Transverse colon (tissue), 4 donors: Measurements from ENCODE around the gene MRPL9. TPM values are rescaled to one million over a fixed set of nuclear protein-coding genes. Genes with fewer than 3 reads are reported as not detected.

ENCODE experiments used
- DNase-seq: peaks from one replicate; pipeline ENCODE4 v3.0.0-alpha.2; 2019
- H3K27ac ChIP-seq, 4 donors: fragments of 200-600 bp; sonication (generic); 2 replicates each; pipeline ENCODE4 v1.5.1; 2016 to 2018; ENCODE audit warnings: inconsistent platforms in 4 of 4
- H3K27me3 ChIP-seq: fragments of 200-600 bp; sonication (generic); 2 replicates; pipeline ENCODE4 v1.5.1; 2017; ENCODE audit warnings: inconsistent platforms
- H3K36me3 ChIP-seq, 4 donors: fragments of 200-600 bp; sonication (generic); 2 replicates each; pipeline ENCODE4 v1.5.1; 2017 to 2019; ENCODE audit warnings: inconsistent platforms in 4 of 4
- H3K4me1 ChIP-seq, 4 donors: fragments of 200-600 bp; sonication (generic); 2 replicates each; pipeline ENCODE4 v1.5.1; 2017 to 2020; ENCODE audit warnings: inconsistent platforms in 4 of 4
- H3K4me3 ChIP-seq, 4 donors: fragments of 200-600 bp; sonication (generic); 1 replicate in 1 of 4; 2 replicates in 3 of 4; pipeline versions ENCODE4 v1.5.1 to v1.6.1; 2017 to 2019; ENCODE audit warnings: inconsistent platforms in 4 of 4
- H3K9me3 ChIP-seq, 2 donors: fragments of 200-600 bp; sonication (generic); 2 replicates each; pipeline ENCODE4 v1.5.1; 2017 to 2019; ENCODE audit warnings: inconsistent platforms in 2 of 2
- EP300 ChIP-seq: sonication (generic); formaldehyde crosslinking; IDR thresholded peaks from one replicate; pipeline ENCODE4 v1.6.1; 2017; ENCODE audit warnings: antibody characterized with exemption, low read depth
- POLR2A ChIP-seq: fragments of 450-650 bp; IDR thresholded peaks from one replicate; pipeline ENCODE4 v1.6.1; 2016; ENCODE audit warnings: antibody characterized with exemption, mild to moderate bottlenecking, moderate library complexity
- POLR2AphosphoS5 ChIP-seq, 3 donors: sonication (generic); formaldehyde crosslinking; IDR thresholded peaks; one replicate each; pipeline ENCODE4 v1.6.1; 2016; ENCODE audit warnings: antibody characterized with exemption in 3 of 3
- WGBS, 2 donors: methylation state at CpG; one replicate each; pipeline ENCODE4 v1.1.5; 2018; ENCODE audit warnings: low coverage in 1 of 2; 5-methylcytosine and 5-hydroxymethylcytosine counted together
- in situ Hi-C, 4 donors: fragments of 200-750 bp; cut with MboI; loops; one replicate each; pipeline versions ENCODE4 v1.15.0 to v1.15.1; 2017; ENCODE audit warnings: low sequenced_read_pairs in 3 of 4, low pct_ligation_motif_present in 1 of 4, low pct_unique_long_range_greater_than_20kb in 1 of 4
- intact Hi-C: fragments of 100-400 bp; cut with DNase I; formaldehyde crosslinking; loops from one replicate; pipeline ENCODE4 v1.15.1; 2023; ENCODE audit warnings: low total_unique reads
- total RNA-seq, 4 donors: library from RNA; depleted of rRNA; stranded (reverse); fragments of >200 nt; gene quantifications; one replicate each; pipeline ENCODE4 v1.1.0, GENCODE V29; 2016
- TF ChIP-seq, protein P1 (sequence below), 5 experiments: fragments of 200-600 bp in 3 of 5; fragments of 450-650 bp in 2 of 5; sonication (generic) in 3 of 5; IDR thresholded peaks; 1 replicate in 2 of 5; 2 replicates in 3 of 5; pipeline ENCODE4 v1.5.1; 2016 to 2017; ENCODE audit warnings: antibody characterized with exemption in 5 of 5, inconsistent platforms in 3 of 5, mild to moderate bottlenecking in 2 of 5, moderate library complexity in 1 of 5

MRPL9 gene
- total RNA-seq, 4 donors from 2014 or later = 20.2 to 138 (median 40.1) TPM

DNA sequence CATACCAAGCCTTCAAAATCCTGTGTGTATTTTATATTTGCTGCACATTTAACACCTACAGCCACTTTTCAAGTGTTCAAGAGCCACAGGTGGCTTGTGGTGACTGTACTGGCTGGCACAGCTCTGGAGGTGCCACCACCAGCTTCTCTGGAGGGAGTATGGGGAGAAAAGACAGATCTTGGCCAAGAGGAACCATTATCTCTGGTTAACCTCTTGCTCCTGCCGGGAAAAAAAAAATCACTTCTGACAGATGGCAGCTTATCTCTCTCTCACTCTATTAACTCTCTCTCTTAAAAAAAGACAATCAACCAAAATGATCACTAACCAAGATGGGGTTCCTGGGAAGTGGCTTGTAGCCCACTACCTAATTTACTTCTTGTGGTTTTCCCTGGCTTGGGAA, 43.2 kb downstream of the MRPL9 start:
- H3K4me3 ChIP-seq = peak overlapping the region in 3 of 4 donors; percentile 37 to 59 (median 39)

DNA sequence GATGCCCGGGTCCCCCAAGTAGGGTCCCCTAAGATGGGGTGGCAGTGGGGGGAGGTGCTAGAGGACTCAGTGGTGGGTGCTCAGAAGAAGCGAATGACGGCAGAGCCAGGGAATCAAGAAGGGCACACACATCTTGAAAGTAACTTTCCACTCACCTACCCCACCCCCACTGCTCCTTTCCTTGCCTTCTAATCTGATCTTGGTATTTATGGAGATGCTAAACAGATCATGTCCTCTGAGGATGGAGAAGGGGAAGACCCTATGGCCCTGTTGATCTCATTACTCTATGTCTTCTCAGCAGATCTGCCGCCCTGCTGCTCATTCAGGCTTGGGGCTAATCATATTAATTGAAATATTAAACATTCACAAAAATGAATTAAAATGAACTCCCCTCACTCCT, 44.6 kb downstream of the MRPL9 start:
- WGBS, 2 donors = 90% methylated on average over 4 of the region's 4 CpGs; no CpG with 5 or more reads in 1 of the 2 donors
- no peak overlapping the region for H3K27ac ChIP-seq
- in situ Hi-C loops = no loop called here
- no peaks in the 10 kb centered on the region for H3K36me3 ChIP-seq
- H3K9me3 ChIP-seq = no peaks in the 10 kb centered on the region
- peaks cover 5 to 42% (median 26%) of the 10 kb centered on the region in 4 donors for H3K4me1 ChIP-seq
- no peak for TF ChIP-seq POLR2A
- TF ChIP-seq, protein P1, sequence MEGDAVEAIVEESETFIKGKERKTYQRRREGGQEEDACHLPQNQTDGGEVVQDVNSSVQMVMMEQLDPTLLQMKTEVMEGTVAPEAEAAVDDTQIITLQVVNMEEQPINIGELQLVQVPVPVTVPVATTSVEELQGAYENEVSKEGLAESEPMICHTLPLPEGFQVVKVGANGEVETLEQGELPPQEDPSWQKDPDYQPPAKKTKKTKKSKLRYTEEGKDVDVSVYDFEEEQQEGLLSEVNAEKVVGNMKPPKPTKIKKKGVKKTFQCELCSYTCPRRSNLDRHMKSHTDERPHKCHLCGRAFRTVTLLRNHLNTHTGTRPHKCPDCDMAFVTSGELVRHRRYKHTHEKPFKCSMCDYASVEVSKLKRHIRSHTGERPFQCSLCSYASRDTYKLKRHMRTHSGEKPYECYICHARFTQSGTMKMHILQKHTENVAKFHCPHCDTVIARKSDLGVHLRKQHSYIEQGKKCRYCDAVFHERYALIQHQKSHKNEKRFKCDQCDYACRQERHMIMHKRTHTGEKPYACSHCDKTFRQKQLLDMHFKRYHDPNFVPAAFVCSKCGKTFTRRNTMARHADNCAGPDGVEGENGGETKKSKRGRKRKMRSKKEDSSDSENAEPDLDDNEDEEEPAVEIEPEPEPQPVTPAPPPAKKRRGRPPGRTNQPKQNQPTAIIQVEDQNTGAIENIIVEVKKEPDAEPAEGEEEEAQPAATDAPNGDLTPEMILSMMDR (IDR thresholded peaks at IDR 0.05) = no peak
- no peak for TF ChIP-seq EP300
- no peak for TF ChIP-seq POLR2AphosphoS5 (IDR thresholded peaks at IDR 0.05)
- H3K27me3 ChIP-seq = peaks cover 19% of the 10 kb centered on the region
- DNase-seq = no peak
- intact Hi-C loops = no loop called here
- H3K4me3 ChIP-seq = no peak overlapping the region

More for the DNA sequence above, 43.2 kb downstream of the MRPL9 start:
- peaks cover 19% of the 10 kb centered on the region for H3K27me3 ChIP-seq
- TF ChIP-seq, protein P1 (IDR thresholded peaks at IDR 0.05) = no peak
- H3K9me3 ChIP-seq = no peaks in the 10 kb centered on the region
- in situ Hi-C loops = no loop called here
- 32 to 55% methylated on average over 1 of the region's 1 CpG for WGBS, 2 donors
- no peak for DNase-seq
- H3K27ac ChIP-seq = peak overlapping the region; percentile 72 to 83 (median 77)
- H3K36me3 ChIP-seq = no peaks in the 10 kb centered on the region
- intact Hi-C loops = no loop called here
- peaks cover 5 to 49% (median 26%) of the 10 kb centered on the region in 4 donors for H3K4me1 ChIP-seq

DNA sequence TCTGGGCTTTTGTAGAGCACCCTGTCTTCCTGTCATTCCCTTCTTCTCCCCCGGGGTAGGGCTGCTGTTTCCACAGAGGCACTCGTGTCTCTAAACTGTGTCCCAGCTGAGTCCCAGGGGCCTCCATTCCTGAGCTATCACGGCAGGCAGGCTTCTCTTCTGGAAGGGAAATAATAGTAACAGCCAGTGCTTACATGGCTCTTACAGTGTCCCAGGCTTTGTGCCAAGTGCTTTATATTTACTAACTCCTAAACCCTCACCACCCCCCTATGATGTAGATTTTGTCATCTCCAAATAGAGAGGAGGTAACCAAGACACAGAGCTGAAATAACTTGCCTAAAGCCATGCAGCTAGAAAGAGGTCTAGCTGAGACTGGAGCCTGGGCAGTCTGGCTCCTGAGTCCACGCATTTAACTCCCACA, 45.3 kb downstream of the MRPL9 start:
- TF ChIP-seq POLR2AphosphoS5 (IDR thresholded peaks at IDR 0.05) = no peak
- TF ChIP-seq, protein P1 (IDR thresholded peaks at IDR 0.05) = no peak
- TF ChIP-seq EP300 = no peak
- no peak for TF ChIP-seq POLR2A
- Histone ChIP-seq H3K27me3 (peaks cover 19% of the 10 kb centered on the region), H3K36me3 (no peaks in the 10 kb centered on the region), H3K27ac (no peak overlapping the region), H3K4me3 (no peak overlapping the region), H3K9me3 (no peaks in the 10 kb centered on the region), H3K4me1 (peaks cover 5 to 48% (median 31%) of the 10 kb centered on the region in 4 donors)
- no peak for DNase-seq
- in situ Hi-C loops (no loop called here), intact Hi-C loops (no loop called here)
- 47% methylated on average over 4 of the region's 4 CpGs; no CpG with 5 or more reads in 1 of the 2 donors for WGBS, 2 donors

DNA sequence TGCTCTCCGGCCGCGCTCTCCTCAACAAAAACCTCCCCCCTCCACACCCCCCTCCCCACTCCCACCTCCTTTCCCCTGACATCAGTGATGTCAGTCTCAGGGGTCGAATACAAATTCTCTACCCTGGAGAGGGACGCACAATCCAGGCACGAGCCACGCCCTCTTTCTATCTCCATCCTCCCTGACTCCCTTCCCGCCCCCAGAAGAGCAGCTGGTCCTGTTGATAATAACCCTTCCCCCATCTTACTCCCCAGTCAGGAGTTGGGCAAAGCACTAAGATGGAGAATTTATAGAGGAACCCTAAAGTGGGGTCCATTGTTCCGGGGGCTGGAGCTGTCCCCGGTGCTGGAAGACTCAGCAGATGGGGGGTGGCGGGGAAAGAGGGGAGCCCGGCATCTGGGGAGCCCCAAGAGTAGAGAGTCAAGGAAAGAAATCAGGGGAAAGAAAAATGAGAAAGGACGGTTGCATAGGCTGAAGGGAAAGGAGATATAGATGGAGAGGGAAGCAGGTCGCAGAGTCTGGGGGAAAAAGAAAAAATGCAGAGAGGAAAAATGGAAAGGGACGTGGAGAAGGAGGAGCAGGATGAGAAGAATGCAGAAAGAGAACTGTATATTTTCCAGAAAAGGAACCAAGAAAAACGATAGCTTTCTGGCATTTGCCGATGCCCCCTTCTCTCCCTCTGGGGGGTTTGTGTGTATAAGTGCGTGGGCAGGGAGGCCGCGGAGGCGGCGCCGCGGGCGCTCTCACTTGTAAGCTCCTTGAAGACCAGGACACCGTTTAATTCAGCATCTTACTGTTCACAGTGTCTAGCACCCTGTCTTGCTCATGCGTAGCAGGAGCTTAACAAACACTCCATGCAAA, 46.3 kb downstream of the MRPL9 start, which contains the start of gene CELF3:
CELF3 (minus strand) TSS at position 33 of the 861 bp plus-strand sequence. CDS start 783 bp downstream, outside the sequence.
- in situ Hi-C loops = no loop called here
- H3K27me3 ChIP-seq = peaks cover 19% of the 10 kb centered on the region
- intact Hi-C loops = no loop called here
- H3K4me3 ChIP-seq = peak within 1 kb of the TSS in 1 of 4 donors; percentile 6
- H3K27ac ChIP-seq = no peak within 1 kb of the TSS
- H3K9me3 ChIP-seq = no peaks in the 10 kb centered on the region
- TF ChIP-seq POLR2AphosphoS5 (IDR thresholded peaks at IDR 0.05) (no peak), EP300 (no peak), POLR2A (no peak)
- TF ChIP-seq, protein P1 (IDR thresholded peaks at IDR 0.05) = no peak
- WGBS, 2 donors = 26 to 31% methylated on average over 17 to 26 of the region's 27 CpGs
- H3K4me1 ChIP-seq = peaks cover 11 to 56% (median 39%) of the 10 kb centered on the region in 4 donors
- DNase-seq = no peak
- no peaks in the 10 kb centered on the region for H3K36me3 ChIP-seq
